Mammary epithelial cell (primary cell): ENCODE results near the gene ROBO1.

ENCODE experiments used
- CTCF ChIP-seq, 2 donors: IDR thresholded peaks in 1 of 2; conservative IDR thresholded peaks in 1 of 2; 2 replicates each; pipeline ENCODE4 v1.5.1; 2011 to 2012; ENCODE audit warnings: inconsistent platforms in 2 of 2, low read length in 2 of 2, mild to moderate bottlenecking in 2 of 2, control low read depth in 1 of 2, low read depth in 1 of 2; ENCODE audit not compliant: insufficient read depth in 1 of 2; ENCODE audit errors: extremely low read depth in 1 of 2
- EZH2 ChIP-seq: IDR thresholded peaks from 2 replicates; pipeline ENCODE4 v1.6.1; 2012; ENCODE audit warnings: low read length, inconsistent platforms, borderline replicate concordance

- TF ChIP-seq CTCF (conservative IDR thresholded peaks at IDR 0.05 in 1 of 2, IDR thresholded peaks at IDR 0.05 in 1 of 2; ENCODE audit: extremely low read depth in 1 of 2, insufficient read depth in 1 of 2, low read depth in 1 of 2, low read length in 2 of 2) (no peak), EZH2 (no peak)
Measured at GRCh38 chr3:78995087-78995486, 772.7 kb downstream of the ROBO1 start.
